Stomach smooth muscle (tissue), 2 donors: ENCODE data around the gene INSC.

Experiments
- H3K27ac ChIP-seq: one replicate; pipeline ENCODE4 v1.7.0; 2013; ENCODE audit warnings: mild to moderate bottlenecking, low read length, inconsistent platforms
- H3K27me3 ChIP-seq, 2 donors: one replicate each; pipeline ENCODE4 v1.7.0; 2013; ENCODE audit warnings: low read length in 2 of 2; ENCODE audit not compliant: insufficient read depth in 2 of 2, control insufficient read depth in 1 of 2
- H3K36me3 ChIP-seq, 2 donors: one replicate each; pipeline ENCODE4 v1.7.0; 2013; ENCODE audit warnings: low read length in 2 of 2; ENCODE audit not compliant: control insufficient read depth in 2 of 2, insufficient read depth in 2 of 2
- H3K4me1 ChIP-seq: one replicate; pipeline ENCODE4 v1.7.0; 2013; ENCODE audit warnings: low read length; ENCODE audit not compliant: control insufficient read depth, insufficient read depth
- H3K4me3 ChIP-seq, 2 donors: one replicate each; pipeline ENCODE4 v1.7.0; 2013; ENCODE audit warnings: low read length in 2 of 2
- H3K9ac ChIP-seq, 2 donors: one replicate each; pipeline ENCODE4 v1.7.0; 2013; ENCODE audit warnings: low read length in 2 of 2, mild to moderate bottlenecking in 1 of 2
- H3K9me3 ChIP-seq, 2 donors: one replicate each; pipeline ENCODE4 v1.7.0; 2013; ENCODE audit warnings: low read length in 2 of 2; ENCODE audit not compliant: control insufficient read depth in 2 of 2
- donor health status: healthy.
- donor health status: Pancreatic carcinoma.

Gene INSC

GRCh38 chr11:15186146-15186545 lies 71.4 kb downstream of the INSC start:
- no peaks in the 10 kb centered on the region for H3K27me3 ChIP-seq
- no peak overlapping the region for H3K4me3 ChIP-seq
- H3K9ac ChIP-seq = no peak overlapping the region
- no peaks in the 10 kb centered on the region for H3K9me3 ChIP-seq
- H3K27ac ChIP-seq = no peak overlapping the region
- no peaks in the 10 kb centered on the region for H3K36me3 ChIP-seq
- no peaks in the 10 kb centered on the region for H3K4me1 ChIP-seq

GRCh38 chr11:15189189-15189588 lies 74.5 kb downstream of the INSC start:
- Histone ChIP-seq H3K27me3 (no peaks in the 10 kb centered on the region), H3K9ac (no peak overlapping the region), H3K9me3 (no peaks in the 10 kb centered on the region), H3K36me3 (no peaks in the 10 kb centered on the region), H3K4me3 (no peak overlapping the region), H3K27ac (no peak overlapping the region), H3K4me1 (no peaks in the 10 kb centered on the region)

- no peak overlapping the region for H3K27ac ChIP-seq
- no peaks in the 10 kb centered on the region for H3K9me3 ChIP-seq
- H3K4me1 ChIP-seq = no peaks in the 10 kb centered on the region
- no peaks in the 10 kb centered on the region for H3K36me3 ChIP-seq
- no peaks in the 10 kb centered on the region for H3K27me3 ChIP-seq
- no peak overlapping the region for H3K4me3 ChIP-seq
- H3K9ac ChIP-seq = no peak overlapping the region
Measured at GRCh38 chr11:15189641-15190365, 75.1 kb downstream of the INSC start.

GRCh38 chr11:15190611-15191010 lies 75.9 kb downstream of the INSC start:
- no peaks in the 10 kb centered on the region for H3K27me3 ChIP-seq
- no peak overlapping the region for H3K9ac ChIP-seq
- H3K9me3 ChIP-seq = no peaks in the 10 kb centered on the region
- H3K4me1 ChIP-seq = peaks cover 2% of the 10 kb centered on the region
- no peak overlapping the region for H3K4me3 ChIP-seq
- no peak overlapping the region for H3K27ac ChIP-seq
- no peaks in the 10 kb centered on the region for H3K36me3 ChIP-seq

GRCh38 chr11:15192005-15192556 lies 77.4 kb downstream of the INSC start:
- Histone ChIP-seq H3K27me3 (no peaks in the 10 kb centered on the region), H3K36me3 (no peaks in the 10 kb centered on the region), H3K9me3 (no peaks in the 10 kb centered on the region), H3K4me1 (peaks cover 6% of the 10 kb centered on the region), H3K9ac (no peak overlapping the region), H3K4me3 (no peak overlapping the region), H3K27ac (no peak overlapping the region)

GRCh38 chr11:15194671-15195415 lies 80.1 kb downstream of the INSC start:
- no peak overlapping the region for H3K4me3 ChIP-seq
- no peaks in the 10 kb centered on the region for H3K27me3 ChIP-seq
- H3K27ac ChIP-seq = no peak overlapping the region
- H3K36me3 ChIP-seq = no peaks in the 10 kb centered on the region
- peaks cover 17% of the 10 kb centered on the region for H3K4me1 ChIP-seq
- H3K9ac ChIP-seq = no peak overlapping the region
- H3K9me3 ChIP-seq = no peaks in the 10 kb centered on the region

GRCh38 chr11:15195454-15196200 lies 80.9 kb downstream of the INSC start:
- H3K9ac ChIP-seq = no peak overlapping the region
- no peaks in the 10 kb centered on the region for H3K36me3 ChIP-seq
- H3K27ac ChIP-seq = no peak overlapping the region
- no peaks in the 10 kb centered on the region for H3K27me3 ChIP-seq
- peaks cover 21% of the 10 kb centered on the region for H3K4me1 ChIP-seq
- no peak overlapping the region for H3K4me3 ChIP-seq
- H3K9me3 ChIP-seq = no peaks in the 10 kb centered on the region

GRCh38 chr11:15196704-15197103 lies 82.0 kb downstream of the INSC start:
- Histone ChIP-seq H3K27ac (no peak overlapping the region), H3K9ac (no peak overlapping the region), H3K4me1 (peaks cover 23% of the 10 kb centered on the region), H3K36me3 (no peaks in the 10 kb centered on the region), H3K4me3 (no peak overlapping the region), H3K9me3 (no peaks in the 10 kb centered on the region), H3K27me3 (no peaks in the 10 kb centered on the region)

GRCh38 chr11:15197696-15198095 lies 83.0 kb downstream of the INSC start:
- H3K9me3 ChIP-seq = no peaks in the 10 kb centered on the region
- H3K4me3 ChIP-seq = no peak overlapping the region
- no peak overlapping the region for H3K9ac ChIP-seq
- no peak overlapping the region for H3K27ac ChIP-seq
- no peaks in the 10 kb centered on the region for H3K27me3 ChIP-seq
- peaks cover 23% of the 10 kb centered on the region for H3K4me1 ChIP-seq
- H3K36me3 ChIP-seq = no peaks in the 10 kb centered on the region

GRCh38 chr11:15198284-15198683 lies 83.6 kb downstream of the INSC start:
- Histone ChIP-seq H3K27me3 (no peaks in the 10 kb centered on the region), H3K36me3 (no peaks in the 10 kb centered on the region), H3K9ac (no peak overlapping the region), H3K4me3 (no peak overlapping the region), H3K9me3 (no peaks in the 10 kb centered on the region), H3K27ac (no peak overlapping the region), H3K4me1 (peaks cover 23% of the 10 kb centered on the region)
